LNCaP clone FGC (cell line): Measurements from ENCODE around the gene DNAH14.
"Not testable (repeated sequence)": the region's sequence is repeated elsewhere in the genome, so short reads cannot be mapped to it uniquely, and the experiment has no call there.

ENCODE experiments used
- DNase-seq: peaks from one replicate; pipeline ENCODE4 v3.0.0-alpha.2; 2011; ENCODE audit warnings: low read depth
- H3K4me3 ChIP-seq: 2 replicates; pipeline ENCODE4 v1.5.1; 2011; ENCODE audit warnings: mild to moderate bottlenecking, low read depth, low read length, control low read depth
- CTCF ChIP-seq: IDR thresholded peaks from 2 replicates; pipeline ENCODE4 v1.5.1; 2012; ENCODE audit warnings: mild to moderate bottlenecking; ENCODE audit not compliant: control insufficient read depth, insufficient read depth; ENCODE audit errors: extremely low read depth

Gene DNAH14

GRCh38 chr1:224922404-224923164, 6.9 kb upstream of the DNAH14 start:
- H3K4me3 ChIP-seq: no peak overlapping the region
- peak; percentile 76 for TF ChIP-seq CTCF
- DNase-seq: no peak

- no peak for DNase-seq
- no peak for TF ChIP-seq CTCF
- no peak overlapping the region for H3K4me3 ChIP-seq
Measured at GRCh38 chr1:224923726-224924125, 5.7 kb upstream of the DNAH14 start.

GRCh38 chr1:224927631-224928030, 1.8 kb upstream of the DNAH14 start:
- not testable (repeated sequence) for DNase-seq, H3K4me3 ChIP-seq

GRCh38 chr1:224928906-224929305, 569 bp upstream of the DNAH14 start:
- no peak for TF ChIP-seq CTCF
- H3K4me3 ChIP-seq: peak overlapping the region; percentile 70

GRCh38 chr1:224931605-224932004, 2.1 kb downstream of the DNAH14 start:
- DNase-seq: no peak
- no peak for TF ChIP-seq CTCF
- H3K4me3 ChIP-seq: no peak overlapping the region

More at GRCh38 chr1:224928906-224929305, 569 bp upstream of the DNAH14 start:
- no peak for DNase-seq

- no peak for TF ChIP-seq CTCF
- H3K4me3 ChIP-seq: no peak overlapping the region
- no peak for DNase-seq
Measured at GRCh38 chr1:224932607-224933249, 3.3 kb downstream of the DNAH14 start.

- H3K4me3 ChIP-seq: no peak overlapping the region
- no peak for TF ChIP-seq CTCF
- no peak for DNase-seq
Measured at GRCh38 chr1:224933584-224933983, 4.1 kb downstream of the DNAH14 start.
